Central memory CD4-positive, alpha-beta T cell (primary cell): ENCODE data around the gene OTOS.

Experiments
- DNase-seq: peaks from one replicate; pipeline ENCODE4 v3.0.0; 2022
- total RNA-seq, 3 experiments: gene quantifications; one replicate each; lab custom pipeline; 2026; lab: John Stamatoyannopoulos, UW

The OTOS gene
- 0 reads per million in 3 experiments for total RNA-seq

- DNase-seq = no peak
Observed at GRCh38 chr2:240140511-240140910, at the start of gene OTOS. TSS of gene OTOS (minus strand) at chr2:240140658. CDS start at chr2:240140326, 332 bp downstream.

DNA sequence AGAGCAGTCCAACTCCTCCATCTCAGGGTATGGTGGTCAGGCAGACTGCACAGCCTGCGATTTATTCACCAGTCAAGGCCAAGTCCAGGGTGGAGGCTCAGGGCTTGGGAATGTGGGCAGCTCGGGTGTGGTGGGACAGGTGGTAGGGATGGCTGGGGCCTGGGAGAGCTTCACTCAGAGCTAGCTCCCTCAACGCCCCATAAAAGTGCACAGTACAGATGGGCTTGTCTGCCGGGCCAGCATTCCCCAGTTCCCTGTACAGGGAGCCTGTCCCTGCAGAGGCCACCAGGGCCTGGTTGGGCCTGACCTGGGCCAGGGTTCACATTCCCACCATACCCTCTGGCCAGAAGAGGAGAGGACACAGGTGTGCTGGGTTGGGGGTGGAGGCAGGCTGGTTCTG, 49.2 kb upstream of the OTOS start:
- DNase-seq = no peak

- DNase-seq = no peak
Observed at GRCh38 chr2:240187989-240188590, 47.6 kb upstream of the OTOS start.

DNA sequence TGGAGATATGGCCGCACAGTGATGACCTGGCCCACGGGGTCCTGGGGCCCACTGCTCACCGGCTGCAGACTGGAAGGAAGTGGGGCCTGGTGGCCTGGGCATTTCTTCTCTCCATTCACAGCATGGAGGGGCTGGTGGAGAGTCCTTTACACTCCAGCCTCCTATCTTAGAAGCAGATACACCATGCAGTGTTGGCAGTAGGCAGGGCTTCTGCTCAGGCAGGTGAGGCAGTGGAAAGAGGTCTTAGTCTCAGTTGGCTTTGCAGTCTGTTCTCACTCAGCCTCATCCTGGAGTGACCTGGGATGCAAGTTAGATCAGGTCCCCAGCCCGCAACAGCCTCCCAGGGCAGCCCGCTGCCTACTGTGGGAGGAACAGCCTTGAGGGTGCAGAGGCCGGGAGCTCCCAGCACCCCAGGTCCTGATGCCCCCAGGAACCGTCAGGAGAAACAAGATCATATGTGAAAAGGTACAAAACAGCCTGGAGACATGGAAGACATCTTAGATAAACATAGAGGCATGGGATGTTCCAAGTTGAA, 45.8 kb upstream of the OTOS start:
- DNase-seq = no peak

GRCh38 chr2:240184656-240185055, 44.2 kb upstream of the OTOS start:
- no peak for DNase-seq

GRCh38 chr2:240183875-240184590, 43.6 kb upstream of the OTOS start:
- no peak for DNase-seq

- no peak for DNase-seq
Observed at GRCh38 chr2:240183006-240183874, 42.8 kb upstream of the OTOS start.

DNA sequence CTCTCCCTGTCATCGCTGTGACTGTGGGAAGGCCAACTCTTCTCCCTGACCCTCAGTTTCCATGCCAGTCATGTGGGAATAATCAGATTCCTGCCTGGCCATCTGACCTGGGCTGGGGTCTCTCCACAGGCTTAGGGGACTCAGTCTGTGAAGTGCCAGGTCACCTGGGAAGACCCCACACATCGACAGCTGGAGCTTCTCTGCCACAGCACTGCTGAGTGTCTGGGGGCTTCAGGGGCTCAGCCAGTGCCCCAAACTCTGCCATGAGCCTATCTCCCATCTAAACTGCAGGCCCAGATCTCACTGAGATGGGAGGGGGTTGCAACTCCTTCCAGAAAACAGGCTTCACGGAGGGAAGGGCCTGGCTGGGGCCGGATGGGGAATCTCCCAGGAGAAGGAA, 42.0 kb upstream of the OTOS start:
- no peak for DNase-seq

GRCh38 chr2:240182001-240182400, 41.5 kb upstream of the OTOS start:
- no peak for DNase-seq

DNA sequence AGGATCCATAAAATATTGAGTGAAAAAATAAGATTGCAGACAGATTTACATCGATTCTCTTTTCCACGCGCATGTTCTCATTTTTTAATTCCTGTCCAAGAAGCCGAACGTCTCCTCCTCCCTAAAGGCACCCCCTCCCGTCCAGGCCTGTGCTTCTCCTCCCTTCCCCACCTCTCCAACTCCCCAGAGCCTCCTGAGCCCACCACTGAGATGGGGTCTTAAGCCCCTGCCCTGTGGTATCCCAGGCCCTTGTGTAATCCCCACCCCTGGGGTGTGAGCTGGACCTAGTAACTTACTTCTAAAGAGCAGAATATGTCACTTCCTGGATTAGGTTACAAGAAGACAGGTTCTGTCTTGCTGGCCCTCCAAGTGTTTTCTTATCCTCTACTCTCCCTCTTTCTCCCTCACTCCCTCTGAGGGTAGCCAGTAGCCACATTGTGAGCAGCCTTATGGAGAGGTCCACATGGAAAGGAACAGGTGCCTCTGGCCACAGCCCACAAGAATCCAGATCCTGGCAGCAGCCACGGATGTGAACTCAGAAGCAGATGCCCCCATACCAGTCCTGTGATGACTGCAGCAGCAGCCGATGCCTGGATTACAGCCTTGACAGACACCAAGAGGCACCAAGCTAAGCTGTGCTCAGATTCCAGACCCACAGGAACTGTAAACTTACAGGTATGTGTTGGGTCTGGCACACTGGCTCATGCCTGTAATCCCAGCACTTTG, 39.6 kb upstream of the OTOS start:
- no peak for DNase-seq

GRCh38 chr2:240179186-240179815, 38.8 kb upstream of the OTOS start:
- no peak for DNase-seq

GRCh38 chr2:240178564-240178963, 38.1 kb upstream of the OTOS start:
- no peak for DNase-seq

DNA sequence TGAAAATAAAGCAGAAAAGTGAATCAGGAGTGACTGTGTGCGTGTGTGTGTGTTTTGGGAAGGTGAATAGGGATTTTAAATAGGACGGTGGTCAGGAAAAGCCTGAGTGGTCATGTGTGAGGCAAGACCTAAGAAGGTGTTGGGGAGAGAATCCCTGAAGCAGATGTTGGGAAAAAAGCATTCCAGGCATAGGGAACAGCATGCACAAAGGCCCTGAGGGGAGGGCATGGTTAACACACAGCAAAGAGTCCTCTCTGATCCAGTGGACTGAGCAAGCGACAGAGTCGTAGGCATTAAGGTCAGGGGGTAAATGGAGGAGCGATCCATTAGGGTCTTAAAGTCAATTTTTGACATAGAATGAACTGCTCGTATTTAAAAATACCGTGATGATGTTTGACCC, 34.0 kb upstream of the OTOS start:
- DNase-seq = no peak

GRCh38 chr2:240172071-240172895, 31.8 kb upstream of the OTOS start:
- DNase-seq = no peak

GRCh38 chr2:240170883-240171282, 30.4 kb upstream of the OTOS start:
- DNase-seq = no peak

GRCh38 chr2:240170354-240170735, 29.9 kb upstream of the OTOS start:
- DNase-seq = no peak

GRCh38 chr2:240169486-240170353, 29.3 kb upstream of the OTOS start:
- no peak for DNase-seq

DNA sequence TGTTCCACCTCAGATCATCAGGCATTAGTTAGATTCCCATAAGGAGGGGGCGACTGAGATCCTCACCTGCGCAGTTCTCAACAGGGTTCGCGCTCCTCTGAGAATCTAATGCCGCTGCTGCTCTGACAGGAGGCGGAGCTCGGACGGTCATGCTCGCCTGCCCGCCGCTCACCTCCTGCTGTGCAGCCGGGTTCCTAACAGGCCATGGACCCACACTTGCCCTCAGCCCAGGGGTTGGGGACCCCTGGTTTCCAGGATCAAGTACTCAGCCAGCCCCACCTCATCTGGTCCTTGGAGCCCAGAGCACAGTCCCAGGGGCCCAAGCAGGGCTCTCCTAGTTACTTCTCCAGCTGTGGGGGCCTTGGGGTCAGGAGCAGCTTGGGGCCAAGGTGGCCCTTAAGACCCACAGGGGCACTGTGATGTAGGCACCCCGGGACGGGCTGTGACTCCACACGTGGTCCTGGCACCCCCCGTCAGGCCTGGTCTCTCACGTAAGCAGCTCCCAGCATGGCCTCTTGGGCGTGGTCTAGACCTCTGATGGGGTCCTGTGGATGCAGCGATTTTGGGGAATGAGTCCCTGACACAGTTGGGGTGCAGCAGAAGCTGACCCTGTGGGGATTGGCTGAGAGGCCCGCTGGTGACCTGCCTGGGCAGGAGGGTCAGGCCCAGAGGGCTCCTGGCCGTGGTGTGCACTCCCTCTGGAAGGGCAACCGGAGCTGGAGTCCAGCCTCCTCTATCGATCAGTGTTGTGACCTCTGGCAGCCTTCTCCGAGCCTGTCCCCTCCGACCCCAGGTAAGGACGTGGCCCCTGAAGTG, 28.3 kb upstream of the OTOS start:
- DNase-seq = no peak

- no peak for DNase-seq
Observed at GRCh38 chr2:240168041-240168440, 27.6 kb upstream of the OTOS start.

DNA sequence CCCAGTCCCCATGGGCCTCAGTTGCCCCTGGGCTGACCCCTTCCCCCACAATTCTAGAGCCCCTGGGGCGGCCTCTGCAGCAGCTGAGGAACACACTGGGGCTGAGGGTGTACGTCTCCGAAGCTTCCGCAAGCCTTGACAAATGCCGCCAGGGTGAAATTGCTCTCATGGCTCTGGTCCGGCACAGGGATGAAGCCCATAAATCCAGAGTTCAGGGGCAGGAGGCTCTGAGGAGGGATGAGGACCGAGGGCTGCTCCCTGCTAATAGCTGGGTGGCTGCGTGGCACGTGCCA, 27.1 kb upstream of the OTOS start:
- no peak for DNase-seq
